Fibroblast of mammary gland (primary cell): ENCODE measurements around the gene CASP7.

ENCODE experiments used
- DNase-seq: peaks from one replicate; pipeline ENCODE4 v3.0.0-alpha.2; 2010; ENCODE audit warnings: low read depth
- H3K4me3 ChIP-seq: 2 replicates; pipeline ENCODE4 v1.5.1; 2011; ENCODE audit warnings: low read depth, mild to moderate bottlenecking, low read length, moderate library complexity; ENCODE audit not compliant: control insufficient read depth
- TF ChIP-seq, protein P1 (sequence below): conservative IDR thresholded peaks from 2 replicates; pipeline ENCODE4 v1.5.1; 2011; ENCODE audit warnings: low read depth, low read length, inconsistent platforms; ENCODE audit not compliant: control insufficient read depth, insufficient read depth

The CASP7 gene

DNA sequence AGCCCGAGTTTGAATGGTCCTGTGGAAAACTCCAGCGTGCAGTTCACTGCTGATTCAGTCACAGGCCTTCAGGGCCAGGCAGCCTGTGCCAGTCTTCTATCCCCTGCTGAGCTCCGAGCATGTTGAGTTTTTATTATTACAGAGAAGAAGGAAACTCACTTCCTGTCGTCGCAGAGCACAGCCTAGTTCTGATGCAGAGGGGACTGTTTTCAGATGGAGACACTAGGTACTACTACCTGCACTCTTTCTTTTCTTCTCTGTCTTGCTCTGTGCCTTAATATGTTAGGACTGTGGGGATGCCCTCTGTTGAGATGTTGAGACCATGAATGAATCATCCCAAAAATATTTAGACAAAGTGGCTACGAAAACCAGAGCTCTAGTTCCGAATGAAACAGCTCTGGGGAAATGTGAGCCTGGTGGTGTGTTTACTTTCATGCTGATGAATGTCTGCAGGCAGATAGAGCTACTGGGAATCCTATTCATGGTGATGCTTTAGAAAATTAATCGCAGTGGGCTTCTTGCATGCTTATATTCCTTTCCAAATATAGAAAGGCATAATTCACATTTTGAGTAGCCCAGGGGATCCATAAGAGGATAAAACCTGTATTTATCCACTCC, 29.6 kb downstream of the CASP7 start:
- TF ChIP-seq, protein P1, sequence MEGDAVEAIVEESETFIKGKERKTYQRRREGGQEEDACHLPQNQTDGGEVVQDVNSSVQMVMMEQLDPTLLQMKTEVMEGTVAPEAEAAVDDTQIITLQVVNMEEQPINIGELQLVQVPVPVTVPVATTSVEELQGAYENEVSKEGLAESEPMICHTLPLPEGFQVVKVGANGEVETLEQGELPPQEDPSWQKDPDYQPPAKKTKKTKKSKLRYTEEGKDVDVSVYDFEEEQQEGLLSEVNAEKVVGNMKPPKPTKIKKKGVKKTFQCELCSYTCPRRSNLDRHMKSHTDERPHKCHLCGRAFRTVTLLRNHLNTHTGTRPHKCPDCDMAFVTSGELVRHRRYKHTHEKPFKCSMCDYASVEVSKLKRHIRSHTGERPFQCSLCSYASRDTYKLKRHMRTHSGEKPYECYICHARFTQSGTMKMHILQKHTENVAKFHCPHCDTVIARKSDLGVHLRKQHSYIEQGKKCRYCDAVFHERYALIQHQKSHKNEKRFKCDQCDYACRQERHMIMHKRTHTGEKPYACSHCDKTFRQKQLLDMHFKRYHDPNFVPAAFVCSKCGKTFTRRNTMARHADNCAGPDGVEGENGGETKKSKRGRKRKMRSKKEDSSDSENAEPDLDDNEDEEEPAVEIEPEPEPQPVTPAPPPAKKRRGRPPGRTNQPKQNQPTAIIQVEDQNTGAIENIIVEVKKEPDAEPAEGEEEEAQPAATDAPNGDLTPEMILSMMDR, result no peak
- H3K4me3 ChIP-seq, result no peak overlapping the region

GRCh38 chr10:113711142-113711541, 31.4 kb downstream of the CASP7 start:
- no peak overlapping the region for H3K4me3 ChIP-seq
- no peak for DNase-seq
- TF ChIP-seq, protein P1, result no peak

More for the DNA sequence above, 29.6 kb downstream of the CASP7 start:
- DNase-seq, result peak; percentile 70

- no peak for DNase-seq
- no peak overlapping the region for H3K4me3 ChIP-seq
- TF ChIP-seq, protein P1, result no peak
Observed at GRCh38 chr10:113712024-113712423, 32.3 kb downstream of the CASP7 start.

DNA sequence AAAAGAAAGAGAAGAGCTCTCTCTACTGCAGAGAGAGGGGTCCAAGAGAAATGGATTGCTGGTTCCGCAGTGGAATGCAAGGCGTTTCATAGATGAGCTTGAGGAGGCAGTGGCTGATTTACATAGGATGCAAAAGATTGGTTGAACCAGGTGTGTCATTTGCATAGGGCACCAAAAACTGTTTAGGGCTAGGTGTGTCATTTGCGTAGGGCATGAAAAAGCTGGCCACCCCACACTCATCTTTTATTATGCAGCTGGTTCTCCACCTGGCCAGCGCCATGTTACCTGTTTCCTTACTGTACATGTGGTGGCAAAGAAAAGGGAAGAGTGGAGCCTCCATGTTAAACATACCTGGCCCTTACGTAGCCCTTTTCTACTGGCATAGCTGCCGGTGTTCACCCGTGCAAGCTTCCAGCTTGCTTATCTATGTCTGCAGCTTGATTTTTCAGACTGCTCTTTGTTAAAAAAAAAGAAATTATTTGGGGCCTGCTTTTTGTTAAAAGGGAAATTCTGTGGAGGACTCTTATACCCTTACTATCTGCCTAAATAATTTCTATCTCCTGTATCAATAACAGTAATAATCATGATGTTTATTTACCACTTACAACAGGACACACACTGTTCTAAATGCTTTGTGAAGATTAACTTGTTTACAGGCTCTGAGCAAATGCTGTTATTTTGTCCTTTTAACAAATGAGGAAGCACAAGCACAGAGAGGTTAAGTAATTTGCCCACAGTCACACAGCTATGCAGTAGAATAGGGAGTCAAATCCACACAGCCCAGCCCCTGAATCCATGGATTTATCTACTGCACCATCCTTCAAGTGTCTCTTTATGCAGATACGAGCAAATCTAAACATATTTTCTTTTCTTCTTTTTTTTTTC, 33.3 kb downstream of the CASP7 start:
- no peak overlapping the region for H3K4me3 ChIP-seq
- DNase-seq, result no peak
- TF ChIP-seq, protein P1, result no peak

GRCh38 chr10:113713640-113713982, 33.9 kb downstream of the CASP7 start:
- DNase-seq, result no peak
- no peak overlapping the region for H3K4me3 ChIP-seq
- TF ChIP-seq, protein P1, result no peak

DNA sequence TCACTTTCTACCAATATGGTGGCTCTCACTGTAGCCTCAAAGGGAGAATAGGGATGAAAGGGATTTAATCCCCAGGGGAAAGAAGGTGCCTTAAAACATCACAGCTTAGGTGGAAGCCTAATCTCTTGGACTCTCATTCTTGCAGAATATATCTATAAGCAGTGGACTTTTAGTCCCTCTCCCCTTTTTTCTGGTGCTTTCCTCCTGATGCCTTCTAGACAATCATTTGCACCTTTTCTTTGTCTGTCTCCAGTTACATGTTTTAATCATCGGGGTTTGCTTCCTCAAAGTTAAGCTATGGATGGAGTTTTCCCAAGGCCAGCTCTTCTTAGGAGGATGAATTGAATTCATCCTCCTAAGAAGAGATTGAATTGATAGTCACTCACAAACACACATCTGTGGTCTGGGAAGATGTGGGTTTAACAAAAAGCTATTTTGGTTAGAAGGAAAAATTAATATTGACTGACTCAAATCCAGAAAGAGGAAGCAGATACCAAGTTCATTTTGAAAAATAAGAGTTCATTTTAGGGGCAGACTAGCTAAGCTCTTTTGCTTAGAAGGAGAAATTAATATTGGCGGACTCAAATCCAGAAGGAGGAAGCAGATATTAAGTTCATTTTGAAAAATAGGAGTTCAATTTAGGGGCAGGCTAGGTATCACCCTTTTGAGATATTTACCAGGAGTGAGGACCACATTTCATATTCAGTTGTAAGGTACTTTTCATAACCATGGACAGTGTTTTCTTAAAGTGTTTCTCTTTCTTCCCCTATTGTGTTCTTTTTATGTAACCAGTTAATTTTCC, 36.6 kb downstream of the CASP7 start:
- TF ChIP-seq, protein P1, result no peak
- H3K4me3 ChIP-seq, result no peak overlapping the region
- no peak for DNase-seq
